ENCODE results near the gene MAOA. TPM values are rescaled to one million over a fixed set of nuclear protein-coding genes. Genes with fewer than 3 reads are reported as not detected.
A peak's percentile ranks its signal among the peaks of the same experiment; 100 is the strongest.

Gene MAOA
- total RNA-seq, 2 donors from 2014 or later = 307 to 349 TPM

DNA sequence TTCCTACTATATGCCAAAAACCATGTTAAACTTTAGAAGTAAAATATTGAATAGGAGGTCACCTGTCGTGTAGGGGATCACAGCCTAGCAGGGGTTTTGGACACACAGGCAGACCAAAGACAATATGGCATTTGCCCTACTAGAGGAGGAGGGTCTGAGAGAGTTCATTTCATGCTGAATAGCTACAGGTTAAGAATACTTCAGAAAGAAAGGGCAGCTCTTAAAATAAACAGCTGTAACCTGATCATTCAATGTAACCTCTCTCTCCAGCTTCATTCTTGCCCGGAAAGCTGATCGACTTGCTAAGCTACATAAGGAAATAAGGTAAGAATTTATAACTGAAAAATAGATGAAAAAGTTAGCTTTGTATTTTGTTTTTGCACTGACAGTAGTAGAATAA is 79.9 kb downstream of the MAOA start:
- Histone ChIP-seq H3K9ac (ENCODE audit: low read depth in 2 of 2, low read length in 2 of 2) (no peak overlapping the region), H3K4me1 (no peaks in the 10 kb centered on the region), H3K27ac (no peak overlapping the region), H3K9me3 (no peaks in the 10 kb centered on the region), H3K36me3 (no peaks in the 10 kb centered on the region), H3K4me3 (no peak overlapping the region), H3K27me3 (no peaks in the 10 kb centered on the region)
- TF ChIP-seq, protein P1, sequence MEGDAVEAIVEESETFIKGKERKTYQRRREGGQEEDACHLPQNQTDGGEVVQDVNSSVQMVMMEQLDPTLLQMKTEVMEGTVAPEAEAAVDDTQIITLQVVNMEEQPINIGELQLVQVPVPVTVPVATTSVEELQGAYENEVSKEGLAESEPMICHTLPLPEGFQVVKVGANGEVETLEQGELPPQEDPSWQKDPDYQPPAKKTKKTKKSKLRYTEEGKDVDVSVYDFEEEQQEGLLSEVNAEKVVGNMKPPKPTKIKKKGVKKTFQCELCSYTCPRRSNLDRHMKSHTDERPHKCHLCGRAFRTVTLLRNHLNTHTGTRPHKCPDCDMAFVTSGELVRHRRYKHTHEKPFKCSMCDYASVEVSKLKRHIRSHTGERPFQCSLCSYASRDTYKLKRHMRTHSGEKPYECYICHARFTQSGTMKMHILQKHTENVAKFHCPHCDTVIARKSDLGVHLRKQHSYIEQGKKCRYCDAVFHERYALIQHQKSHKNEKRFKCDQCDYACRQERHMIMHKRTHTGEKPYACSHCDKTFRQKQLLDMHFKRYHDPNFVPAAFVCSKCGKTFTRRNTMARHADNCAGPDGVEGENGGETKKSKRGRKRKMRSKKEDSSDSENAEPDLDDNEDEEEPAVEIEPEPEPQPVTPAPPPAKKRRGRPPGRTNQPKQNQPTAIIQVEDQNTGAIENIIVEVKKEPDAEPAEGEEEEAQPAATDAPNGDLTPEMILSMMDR (IDR thresholded peaks at IDR 0.05) = no peak
- intact Hi-C loops (cut with DNase I) = no loop called here
- DNase-seq = no peak

DNA sequence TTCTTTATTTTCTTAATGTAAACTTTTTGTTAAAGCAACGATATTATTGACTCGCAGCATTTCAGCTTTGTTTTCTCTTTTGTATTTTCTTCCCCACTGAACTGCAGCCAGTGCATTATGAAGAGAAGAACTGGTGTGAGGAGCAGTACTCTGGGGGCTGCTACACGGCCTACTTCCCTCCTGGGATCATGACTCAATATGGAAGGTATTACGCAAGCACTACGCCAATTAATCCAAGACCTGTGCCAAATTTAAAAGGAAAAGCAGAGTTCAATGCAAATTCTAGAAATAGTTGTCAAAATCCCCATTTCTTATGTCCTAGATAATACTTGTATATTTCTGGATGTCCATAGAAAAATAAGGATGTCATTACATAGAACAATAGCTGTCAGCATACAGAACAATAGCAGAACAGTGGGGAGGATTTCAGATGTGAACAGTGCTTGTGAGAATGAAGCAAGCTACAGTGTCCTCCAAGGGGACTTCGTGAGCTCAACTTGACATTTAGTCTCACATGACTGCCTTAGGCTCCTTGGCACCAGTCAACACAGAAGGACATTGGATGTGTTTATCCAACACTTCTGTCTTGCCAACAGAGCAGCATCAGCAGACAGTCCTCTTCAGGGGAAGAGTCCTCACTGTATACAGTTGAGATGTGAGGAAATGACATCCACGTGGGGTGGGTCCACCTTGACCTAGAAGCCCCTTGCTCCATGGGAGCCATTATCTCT is 85.9 kb downstream of the MAOA start:
- no peak overlapping the region for H3K27ac ChIP-seq
- H3K4me3 ChIP-seq = no peak overlapping the region
- H3K4me1 ChIP-seq = no peaks in the 10 kb centered on the region
- intact Hi-C loops (cut with DNase I) = loop anchor here (10.0 kb wide), 1 partner anchor 77 kb away; no protein-coding TSS in a partner anchor
- H3K27me3 ChIP-seq = no peaks in the 10 kb centered on the region
- H3K9ac ChIP-seq (ENCODE audit: low read depth in 2 of 2, low read length in 2 of 2) = no peak overlapping the region
- H3K9me3 ChIP-seq = no peaks in the 10 kb centered on the region
- no peaks in the 10 kb centered on the region for H3K36me3 ChIP-seq
- TF ChIP-seq, protein P1 (IDR thresholded peaks at IDR 0.05) = no peak
- DNase-seq = no peak

DNA sequence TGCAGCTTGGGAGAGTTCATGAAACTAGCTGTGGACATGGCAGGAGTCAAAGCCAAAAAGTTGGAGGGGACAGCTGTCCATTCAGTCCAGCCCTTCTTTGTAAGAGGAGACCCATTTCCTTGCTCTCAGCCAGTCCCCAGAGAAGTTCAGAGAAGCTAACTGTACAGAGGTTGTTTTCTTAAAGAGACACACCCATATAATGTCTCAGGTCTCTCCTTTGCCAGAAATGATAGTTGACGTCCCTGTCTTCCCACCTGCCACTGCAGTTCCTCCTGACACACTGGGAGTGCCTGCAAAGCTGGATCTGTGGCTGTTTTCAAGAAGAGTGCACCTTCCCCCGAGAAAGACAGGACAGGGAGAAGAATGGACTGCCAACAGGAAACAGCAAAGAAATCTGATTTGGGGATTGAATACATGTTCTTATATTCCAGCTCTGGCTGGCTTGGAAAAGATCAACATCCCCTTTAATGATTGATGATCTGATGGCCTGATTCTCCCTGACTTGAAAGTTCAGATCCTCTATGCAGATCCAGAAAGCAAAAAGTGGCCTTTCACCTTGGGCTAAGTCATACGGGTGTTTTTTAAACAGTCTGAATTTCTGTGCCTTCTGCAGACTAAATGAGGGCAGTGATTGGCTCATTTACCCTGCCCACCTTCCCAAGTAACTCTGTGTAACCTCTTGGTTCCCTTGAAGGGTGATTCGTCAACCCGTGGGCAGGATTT is 87.2 kb downstream of the MAOA start:
- Histone ChIP-seq H3K4me1 (no peaks in the 10 kb centered on the region), H3K9ac (ENCODE audit: low read depth in 2 of 2, low read length in 2 of 2) (no peak overlapping the region), H3K27me3 (no peaks in the 10 kb centered on the region), H3K9me3 (no peaks in the 10 kb centered on the region), H3K27ac (no peak overlapping the region), H3K4me3 (no peak overlapping the region), H3K36me3 (no peaks in the 10 kb centered on the region)
- TF ChIP-seq, protein P1 (IDR thresholded peaks at IDR 0.05) = no peak
- no peak for DNase-seq
- intact Hi-C loops (cut with DNase I) = loop anchor here (10.0 kb wide), 1 partner anchor 78 kb away; no protein-coding TSS in a partner anchor

DNA sequence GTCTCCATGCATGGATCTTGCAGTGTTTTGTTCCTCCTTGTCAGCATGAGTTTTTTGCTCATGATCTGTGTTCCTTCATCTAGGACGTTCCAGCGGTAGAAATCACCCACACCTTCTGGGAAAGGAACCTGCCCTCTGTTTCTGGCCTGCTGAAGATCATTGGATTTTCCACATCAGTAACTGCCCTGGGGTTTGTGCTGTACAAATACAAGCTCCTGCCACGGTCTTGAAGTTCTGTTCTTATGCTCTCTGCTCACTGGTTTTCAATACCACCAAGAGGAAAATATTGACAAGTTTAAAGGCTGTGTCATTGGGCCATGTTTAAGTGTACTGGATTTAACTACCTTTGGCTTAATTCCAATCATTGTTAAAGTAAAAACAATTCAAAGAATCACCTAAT is 88.2 kb downstream of the MAOA start:
- H3K27ac ChIP-seq = no peak overlapping the region
- TF ChIP-seq, protein P1 (IDR thresholded peaks at IDR 0.05) = no peak
- no peak overlapping the region for H3K9ac ChIP-seq (ENCODE audit: low read depth in 2 of 2, low read length in 2 of 2)
- H3K4me1 ChIP-seq = no peaks in the 10 kb centered on the region
- no peaks in the 10 kb centered on the region for H3K9me3 ChIP-seq
- no peaks in the 10 kb centered on the region for H3K36me3 ChIP-seq
- H3K4me3 ChIP-seq = no peak overlapping the region
- no peak for DNase-seq
- intact Hi-C loops (cut with DNase I) = loop anchor here (10.0 kb wide), 1 partner anchor 79 kb away; no protein-coding TSS in a partner anchor
- H3K27me3 ChIP-seq = no peaks in the 10 kb centered on the region

DNA sequence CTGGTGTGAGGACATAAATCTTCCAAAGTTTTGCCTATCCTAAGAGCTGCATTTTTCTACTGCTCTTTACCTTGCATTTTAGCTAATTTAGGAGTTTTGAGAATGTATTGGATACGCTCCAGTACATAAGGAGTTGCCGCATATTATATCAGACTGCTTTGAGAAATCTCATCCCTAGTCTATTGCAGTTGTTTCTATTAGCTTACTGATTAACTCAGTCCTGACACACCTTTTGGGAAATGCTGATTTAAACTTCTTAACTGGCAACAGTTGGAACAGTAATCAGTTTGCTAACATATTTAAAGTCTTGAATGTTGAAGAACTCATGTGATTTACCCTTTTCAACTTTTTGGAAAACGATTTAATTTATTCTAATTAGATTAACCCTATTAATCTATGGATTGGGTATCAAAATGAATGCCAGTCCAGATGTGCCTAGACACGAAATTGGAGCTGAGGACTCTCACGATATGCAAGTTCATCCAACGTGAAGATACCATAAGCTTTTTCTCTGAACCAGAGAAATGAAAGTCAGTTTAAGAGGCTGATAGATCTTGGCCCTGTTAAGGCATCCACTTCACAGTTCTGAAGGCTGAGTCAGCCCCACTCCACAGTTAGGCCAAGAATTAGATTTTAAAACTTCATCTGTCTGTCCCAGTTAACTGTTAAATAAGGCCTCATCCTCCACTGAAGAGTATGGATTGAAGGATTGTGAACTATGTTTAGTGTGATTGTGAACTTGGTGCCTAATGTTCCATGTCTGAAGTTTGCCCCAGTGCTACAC is 90.0 kb downstream of the MAOA start:
- H3K9me3 ChIP-seq = no peaks in the 10 kb centered on the region

More for the DNA sequence above, 90.0 kb downstream of the MAOA start:
- Histone ChIP-seq H3K27me3 (no peaks in the 10 kb centered on the region), H3K36me3 (no peaks in the 10 kb centered on the region), H3K9ac (ENCODE audit: low read depth in 2 of 2, low read length in 2 of 2) (no peak overlapping the region), H3K27ac (peak overlapping the region; percentile 24), H3K4me3 (no peak overlapping the region), H3K4me1 (no peaks in the 10 kb centered on the region)
- DNase-seq = no peak
- TF ChIP-seq, protein P1 (IDR thresholded peaks at IDR 0.05) = no peak
- intact Hi-C loops (cut with DNase I) = loop anchor here (10.0 kb wide), 1 partner anchor 81 kb away; no protein-coding TSS in a partner anchor
